Keratinocyte (primary cell): ENCODE results near the gene TNS1. TPM values are rescaled to one million over a fixed set of nuclear protein-coding genes. Genes with fewer than 3 reads are reported as not detected.

Source experiments
- DNase-seq: peaks from one replicate; pipeline ENCODE4 v3.0.0-alpha.2; 2011; ENCODE audit warnings: low read depth, missing footprints, low spot score
- FAIRE-seq: peaks from 2 replicates; lab custom pipeline; 2011; peaks lifted over from hg19 to GRCh38; lab: Jason Lieb, UNC
- H2AFZ ChIP-seq: 2 replicates; pipeline ENCODE4 v1.6.0; 2012; ENCODE audit warnings: low read length, control low read depth, inconsistent platforms; ENCODE audit not compliant: control insufficient read depth
- H3K27ac ChIP-seq: 2 replicates; pipeline ENCODE4 v1.5.1; 2011; ENCODE audit warnings: low read length; ENCODE audit not compliant: control insufficient read depth, insufficient read depth
- H3K27me3 ChIP-seq: 3 replicates; pipeline ENCODE4 v1.6.0; 2011; ENCODE audit warnings: low read length; ENCODE audit not compliant: control insufficient read depth, insufficient read depth; ENCODE audit errors: extremely low read depth
- H3K36me3 ChIP-seq, 2 experiments: 2 replicates in 1 of 2; 3 replicates in 1 of 2; pipeline ENCODE4 v1.5.1; 2011; ENCODE audit warnings: low read length in 2 of 2, mild to moderate bottlenecking in 1 of 2; ENCODE audit not compliant: control insufficient read depth in 2 of 2, insufficient read depth in 2 of 2; ENCODE audit errors: extremely low read depth in 1 of 2
- H3K4me1 ChIP-seq: 3 replicates; pipeline ENCODE4 v1.5.1; 2011; ENCODE audit warnings: low read length; ENCODE audit not compliant: control insufficient read depth, insufficient read depth; ENCODE audit errors: extremely low read depth
- H3K4me2 ChIP-seq: 3 replicates; pipeline ENCODE4 v1.6.0; 2011; ENCODE audit warnings: low read depth, low read length; ENCODE audit not compliant: control insufficient read depth, insufficient read depth; ENCODE audit errors: extremely low read depth
- H3K4me3 ChIP-seq, 3 experiments: fragments of 200-600 bp in 1 of 3; sonication (generic) in 1 of 3; 2 replicates in 2 of 3; 3 replicates in 1 of 3; pipeline ENCODE4 v1.5.1; 2011 to 2016; ENCODE audit warnings: low read length in 3 of 3, mild to moderate bottlenecking in 3 of 3, control low read depth in 2 of 3, inconsistent platforms in 1 of 3, low read depth in 1 of 3, mixed read lengths in 1 of 3, mixed run types in 1 of 3, moderate library complexity in 1 of 3; ENCODE audit not compliant: control insufficient read depth in 2 of 3, insufficient read depth in 2 of 3; ENCODE audit errors: extremely low read depth in 1 of 3
- H3K79me2 ChIP-seq: 2 replicates; pipeline ENCODE4 v1.6.0; 2012; ENCODE audit warnings: low read length; ENCODE audit not compliant: control insufficient read depth, insufficient read depth
- H3K9ac ChIP-seq: 3 replicates; pipeline ENCODE4 v1.6.0; 2011; ENCODE audit warnings: low read length; ENCODE audit not compliant: control insufficient read depth, insufficient read depth; ENCODE audit errors: extremely low read depth
- H3K9me1 ChIP-seq: 3 replicates; pipeline ENCODE4 v1.6.0; 2011; ENCODE audit warnings: low read length; ENCODE audit not compliant: control insufficient read depth, insufficient read depth; ENCODE audit errors: extremely low read depth
- H3K9me3 ChIP-seq: 2 replicates; pipeline ENCODE4 v1.5.1; 2012; ENCODE audit warnings: low read depth, low read length; ENCODE audit not compliant: control insufficient read depth
- H4K20me1 ChIP-seq: 3 replicates; pipeline ENCODE4 v1.6.0; 2011; ENCODE audit warnings: low read length; ENCODE audit not compliant: control insufficient read depth, insufficient read depth; ENCODE audit errors: extremely low read depth
- EZH2 ChIP-seq: IDR thresholded peaks from one replicate; pipeline ENCODE4 v1.6.1; 2012; ENCODE audit warnings: inconsistent platforms, mild to moderate bottlenecking, low read length, moderate library complexity
- dilution Hi-C: fragments of 300-500 bp; cut with MboI; formaldehyde crosslinking; loops from one replicate; pipeline ENCODE4 v1.7.0; 2020; ENCODE audit warnings: low sequenced_read_pairs; ENCODE audit not compliant: extremely low pct_ligation_motif_present
- polyA plus RNA-seq, 5 experiments: library from polyadenylated mRNA; depleted of rRNA in 3 of 5; stranded (reverse) in 3 of 5; stranded (forward) in 1 of 5; unstranded in 1 of 5; fragments of >200 nt; gene quantifications; 1 replicate in 1 of 5; 2 replicates in 3 of 5; 3 replicates in 1 of 5; pipeline versions ENCODE4 v1.2.1 to v1.2.3, GENCODE V29; 2011 to 2012; ENCODE audit warnings: missing spikeins in 2 of 5, low read depth in 1 of 5, low replicate concordance in 1 of 5
- TF ChIP-seq, protein P1 (sequence below), 3 experiments: IDR thresholded peaks in 1 of 3; conservative IDR thresholded peaks in 1 of 3; optimal IDR thresholded peaks in 1 of 3; 2 replicates in 2 of 3; 3 replicates in 1 of 3; pipeline versions ENCODE3 to v1.5.1; 2011; ENCODE audit warnings: low read length in 3 of 3, mild to moderate bottlenecking in 3 of 3, moderate library complexity in 2 of 3, control low read depth in 1 of 3, inconsistent platforms in 1 of 3; ENCODE audit not compliant: insufficient read depth in 2 of 3; ENCODE audit errors: extremely low read depth in 1 of 3

TNS1 gene
- polyA plus RNA-seq, 1 donor (not counting 4 experiments of a cell fraction or from before 2014, with no cell fraction given) = 2.5 TPM

DNA sequence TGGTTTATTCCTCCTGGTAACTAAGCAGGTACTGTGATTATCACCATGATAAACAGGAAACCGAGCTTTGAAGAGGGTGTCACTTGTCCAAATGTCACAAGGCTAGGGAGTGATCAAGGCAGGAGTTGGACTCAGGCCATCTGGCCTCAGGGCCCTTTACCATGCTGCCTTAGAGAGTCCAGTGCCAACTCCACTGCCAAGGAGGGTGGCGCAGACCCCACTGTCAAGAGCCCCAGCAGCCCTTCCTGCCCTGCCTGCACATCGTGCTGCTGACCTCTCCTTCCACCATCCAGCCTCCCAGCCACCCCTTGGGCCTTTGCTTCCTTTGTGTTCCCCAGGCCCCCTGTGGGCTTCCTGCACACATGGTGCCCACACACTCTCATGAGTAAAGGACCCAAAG, 48.3 kb downstream of the TNS1 start:
- Histone ChIP-seq H3K4me3 (no peak overlapping the region), H3K9me1 (no peaks in the 10 kb centered on the region), H3K27me3 (peaks cover 11% of the 10 kb centered on the region), H3K36me3 (no peaks in the 10 kb centered on the region), H3K27ac (no peak overlapping the region), H3K9me3 (no peaks in the 10 kb centered on the region), H3K4me1 (peaks cover 18% of the 10 kb centered on the region), H2AFZ (no peak overlapping the region), H3K79me2 (no peaks in the 10 kb centered on the region), H4K20me1 (no peaks in the 10 kb centered on the region), H3K4me2 (no peak overlapping the region), H3K9ac (no peak overlapping the region)
- TF ChIP-seq, protein P1, sequence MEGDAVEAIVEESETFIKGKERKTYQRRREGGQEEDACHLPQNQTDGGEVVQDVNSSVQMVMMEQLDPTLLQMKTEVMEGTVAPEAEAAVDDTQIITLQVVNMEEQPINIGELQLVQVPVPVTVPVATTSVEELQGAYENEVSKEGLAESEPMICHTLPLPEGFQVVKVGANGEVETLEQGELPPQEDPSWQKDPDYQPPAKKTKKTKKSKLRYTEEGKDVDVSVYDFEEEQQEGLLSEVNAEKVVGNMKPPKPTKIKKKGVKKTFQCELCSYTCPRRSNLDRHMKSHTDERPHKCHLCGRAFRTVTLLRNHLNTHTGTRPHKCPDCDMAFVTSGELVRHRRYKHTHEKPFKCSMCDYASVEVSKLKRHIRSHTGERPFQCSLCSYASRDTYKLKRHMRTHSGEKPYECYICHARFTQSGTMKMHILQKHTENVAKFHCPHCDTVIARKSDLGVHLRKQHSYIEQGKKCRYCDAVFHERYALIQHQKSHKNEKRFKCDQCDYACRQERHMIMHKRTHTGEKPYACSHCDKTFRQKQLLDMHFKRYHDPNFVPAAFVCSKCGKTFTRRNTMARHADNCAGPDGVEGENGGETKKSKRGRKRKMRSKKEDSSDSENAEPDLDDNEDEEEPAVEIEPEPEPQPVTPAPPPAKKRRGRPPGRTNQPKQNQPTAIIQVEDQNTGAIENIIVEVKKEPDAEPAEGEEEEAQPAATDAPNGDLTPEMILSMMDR (optimal IDR thresholded peaks at IDR 0.05 in 1 of 3, IDR thresholded peaks at IDR 0.05 in 1 of 3, conservative IDR thresholded peaks at IDR 0.05 in 1 of 3; ENCODE audit: extremely low read depth in 1 of 3, insufficient read depth in 2 of 3, low read length in 3 of 3) = no peak
- FAIRE-seq (no peak), DNase-seq (no peak)
- dilution Hi-C loops = no loop called here

DNA sequence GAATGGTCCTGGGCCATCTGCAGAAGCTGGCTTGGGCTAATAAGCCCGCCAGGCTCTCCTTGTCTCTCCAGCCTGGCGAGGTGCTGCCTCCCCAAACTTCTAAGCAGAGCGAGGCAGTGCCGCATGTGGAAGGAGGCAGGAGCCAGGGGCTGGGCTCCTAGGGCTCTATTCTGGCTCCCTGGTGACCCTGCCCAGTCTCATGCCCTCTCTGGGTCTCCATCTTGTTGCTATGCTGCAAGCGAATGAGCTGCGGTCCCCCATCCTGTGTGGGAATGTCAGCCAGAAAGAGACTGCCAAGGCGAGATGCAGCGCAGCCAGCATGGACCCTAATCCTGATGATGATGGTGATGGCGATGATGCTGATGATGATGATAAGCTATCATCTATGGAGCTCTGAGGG, 48.7 kb downstream of the TNS1 start:
- Histone ChIP-seq H3K9ac (no peak overlapping the region), H3K27me3 (peaks cover 11% of the 10 kb centered on the region), H3K36me3 (no peaks in the 10 kb centered on the region), H3K79me2 (no peaks in the 10 kb centered on the region), H3K4me3 (no peak overlapping the region), H4K20me1 (no peaks in the 10 kb centered on the region), H3K4me1 (peaks cover 22% of the 10 kb centered on the region), H3K27ac (no peak overlapping the region), H3K9me3 (no peaks in the 10 kb centered on the region), H3K4me2 (no peak overlapping the region), H2AFZ (no peak overlapping the region), H3K9me1 (no peaks in the 10 kb centered on the region)
- dilution Hi-C loops = no loop called here
- DNase-seq = no peak
- TF ChIP-seq, protein P1 (optimal IDR thresholded peaks at IDR 0.05 in 1 of 3, IDR thresholded peaks at IDR 0.05 in 1 of 3, conservative IDR thresholded peaks at IDR 0.05 in 1 of 3; ENCODE audit: extremely low read depth in 1 of 3, insufficient read depth in 2 of 3, low read length in 3 of 3) = no peak
- TF ChIP-seq EZH2 = no peak
- no peak for FAIRE-seq
